HG02884 (cell line): ENCODE measurements around the gene ANXA8.

Source experiments
- ATAC-seq: cut with Tn5 transposase; IDR thresholded peaks from one replicate; pipeline ENCODE4 v1.9.1; 2021; ENCODE audit warnings: mild to moderate bottlenecking, moderate library complexity; ENCODE audit not compliant: unreplicated experiment

ANXA8 gene

GRCh38 chr10:47449102-47449978 lies 34.6 kb downstream of the ANXA8 start:
- no peak for ATAC-seq

- no peak for ATAC-seq
Measured at GRCh38 chr10:47447705-47448104, 36.2 kb downstream of the ANXA8 start.

- no peak for ATAC-seq
Measured at GRCh38 chr10:47447209-47447608, 36.7 kb downstream of the ANXA8 start.

GRCh38 chr10:47445720-47446119 lies 38.2 kb downstream of the ANXA8 start:
- no peak for ATAC-seq

GRCh38 chr10:47444047-47444446 lies 39.9 kb downstream of the ANXA8 start:
- no peak for ATAC-seq

- no peak for ATAC-seq
Measured at GRCh38 chr10:47443145-47443544, 40.8 kb downstream of the ANXA8 start.

- no peak for ATAC-seq
Measured at GRCh38 chr10:47442351-47442750, 41.6 kb downstream of the ANXA8 start.

GRCh38 chr10:47441938-47442337 lies 42.0 kb downstream of the ANXA8 start:
- no peak for ATAC-seq

- no peak for ATAC-seq
Measured at GRCh38 chr10:47440207-47440606, 43.7 kb downstream of the ANXA8 start.

GRCh38 chr10:47438857-47439474 lies 44.9 kb downstream of the ANXA8 start:
- no peak for ATAC-seq

- no peak for ATAC-seq
Measured at GRCh38 chr10:47435081-47435480, 48.8 kb downstream of the ANXA8 start.

GRCh38 chr10:47425813-47426419 lies 58.0 kb downstream of the ANXA8 start:
- no peak for ATAC-seq

- ATAC-seq: no peak
Measured at GRCh38 chr10:47424231-47424630, 59.7 kb downstream of the ANXA8 start.

- no peak for ATAC-seq
Measured at GRCh38 chr10:47423476-47423875, 60.4 kb downstream of the ANXA8 start.

GRCh38 chr10:47421057-47421952 lies 62.6 kb downstream of the ANXA8 start:
- no peak for ATAC-seq

- no peak for ATAC-seq
Measured at GRCh38 chr10:47420305-47421056, 63.4 kb downstream of the ANXA8 start.

- no peak for ATAC-seq
Measured at GRCh38 chr10:47419421-47419820, 64.5 kb downstream of the ANXA8 start.

GRCh38 chr10:47418966-47419365 lies 64.9 kb downstream of the ANXA8 start:
- ATAC-seq: no peak

- ATAC-seq: no peak
Measured at GRCh38 chr10:47418321-47418720, 65.6 kb downstream of the ANXA8 start.
